Thyroid gland (tissue), 4 donors: Measurements from ENCODE around the gene FTCD. TPM values are rescaled to one million over a fixed set of nuclear protein-coding genes. Genes with fewer than 3 reads are reported as not detected.

ENCODE experiments used
- DNase-seq, 2 donors: peaks; one replicate each; pipeline ENCODE4 v3.0.0-alpha.2; 2019
- H3K27ac ChIP-seq, 3 donors: fragments of 200-600 bp; sonication (generic); 1 replicate in 2 of 3; 2 replicates in 1 of 3; pipeline ENCODE4 v1.5.1; 2016 to 2019; ENCODE audit warnings: mild to moderate bottlenecking in 1 of 3, moderate library complexity in 1 of 3
- H3K27me3 ChIP-seq: fragments of 200-600 bp; sonication (generic); one replicate; pipeline ENCODE4 v1.5.1; 2019
- H3K36me3 ChIP-seq, 2 donors: fragments of 200-600 bp; sonication (generic); one replicate each; pipeline ENCODE4 v1.5.1; 2016 to 2019
- H3K4me1 ChIP-seq, 2 donors: fragments of 200-600 bp; sonication (generic); one replicate each; pipeline ENCODE4 v1.5.1; 2017 to 2019
- H3K4me3 ChIP-seq, 3 donors: fragments of 200-600 bp; sonication (generic); replicated peaks in 1 of 3; 1 replicate in 2 of 3; 2 replicates in 1 of 3; pipeline ENCODE4 v1.5.1; 2016; ENCODE audit warnings: mild to moderate bottlenecking in 1 of 3
- H3K9me3 ChIP-seq: fragments of 200-600 bp; sonication (generic); one replicate; pipeline ENCODE4 v1.5.1; 2017
- CTCF ChIP-seq, 6 experiments: fragments of 200-600 bp in 3 of 6; fragments of 450-650 bp in 3 of 6; sonication (generic) in 3 of 6; IDR thresholded peaks; one replicate each; pipeline ENCODE4 v1.5.1; 2016 to 2019; ENCODE audit warnings: antibody characterized with exemption in 6 of 6, mild to moderate bottlenecking in 2 of 6, inconsistent platforms in 1 of 6, moderate library complexity in 1 of 6
- POLR2A ChIP-seq, 2 donors: fragments of 450-650 bp; IDR thresholded peaks; one replicate each; pipeline ENCODE4 v1.6.1; 2017; ENCODE audit warnings: antibody characterized with exemption in 2 of 2, mild to moderate bottlenecking in 2 of 2, moderate library complexity in 1 of 2
- WGBS, 2 donors: methylation state at CpG; one replicate each; pipeline ENCODE4 v1.1.5; 2017; 5-methylcytosine and 5-hydroxymethylcytosine counted together
- intact Hi-C: fragments of 100-400 bp; cut with DNase I; formaldehyde crosslinking; loops from one replicate; pipeline ENCODE4 v1.15.1; 2023
- total RNA-seq, 4 donors: library from RNA; depleted of rRNA; stranded (reverse); fragments of >200 nt; gene quantifications; one replicate each; pipeline ENCODE4 v1.2.3, GENCODE V29; 2016

Gene FTCD
- total RNA-seq, 4 donors from 2014 or later: 0.78 to 1.2 (median 0.94) TPM; not detected in 1

DNA sequence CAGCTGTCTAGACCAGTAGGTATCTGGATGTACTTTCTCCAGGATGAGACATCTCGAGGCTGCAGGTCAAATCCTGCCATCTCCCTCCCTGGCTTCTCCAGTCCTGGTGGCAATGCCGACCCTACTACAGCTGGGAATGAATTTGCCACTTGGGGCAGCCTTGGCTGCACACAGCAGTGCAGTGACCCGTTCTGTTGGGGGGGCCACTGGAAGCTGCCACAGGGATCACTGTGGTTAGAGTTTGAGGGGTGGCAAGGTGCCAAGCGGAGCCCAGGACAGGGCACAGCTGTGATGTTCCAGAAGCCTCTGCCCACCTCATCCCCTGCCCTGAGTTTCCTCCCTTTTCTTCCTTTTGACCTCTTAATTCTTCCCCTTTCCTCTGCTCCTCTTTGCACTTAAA lies 40.4 kb downstream of the FTCD start:
- Histone ChIP-seq H3K27me3 (no peaks in the 10 kb centered on the region), H3K9me3 (no peaks in the 10 kb centered on the region), H3K36me3 (peaks cover 8 to 12% of the 10 kb centered on the region in 2 donors), H3K4me3 (no peak overlapping the region), H3K27ac (no peak overlapping the region), H3K4me1 (no peaks in the 10 kb centered on the region)
- no peak for TF ChIP-seq CTCF (IDR thresholded peaks at IDR 0.05)
- TF ChIP-seq POLR2A (IDR thresholded peaks at IDR 0.05): no peak
- no peak for DNase-seq
- 92 to 95% methylated on average over 4 of the region's 4 CpGs for WGBS, 2 donors
- intact Hi-C loops: no loop called here

DNA sequence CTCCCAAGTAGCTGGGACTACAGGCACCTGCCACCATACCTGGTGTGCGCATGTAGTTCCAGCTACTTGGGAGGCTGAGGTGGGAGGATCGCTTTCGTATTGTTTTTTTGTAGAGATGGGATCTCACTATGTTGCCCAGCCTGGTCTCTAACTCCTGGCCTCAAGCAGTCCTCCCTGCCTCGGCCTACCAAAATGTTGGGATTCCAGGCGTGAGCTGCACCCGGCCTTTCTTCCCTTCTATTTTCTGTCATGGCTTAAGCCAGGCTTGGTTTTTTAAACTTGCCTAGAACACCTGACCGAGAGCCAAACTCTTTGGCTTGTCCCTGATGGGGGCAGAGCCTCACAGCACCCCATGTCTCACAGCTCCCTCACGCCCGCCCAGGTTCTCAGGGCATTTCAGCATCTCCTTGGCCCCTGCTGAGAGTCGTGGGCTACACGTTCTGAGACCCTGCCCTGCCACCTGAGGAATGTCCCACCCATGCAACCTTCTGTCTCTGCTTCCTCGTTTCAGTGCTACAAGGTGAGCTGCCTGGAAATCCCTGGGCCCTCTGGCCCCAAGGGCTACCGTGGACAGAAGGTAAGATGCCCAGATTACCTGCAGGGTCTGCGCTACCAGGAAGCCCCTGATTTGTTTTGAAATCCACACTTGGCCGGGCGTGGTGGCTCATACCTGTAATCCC lies 41.7 kb downstream of the FTCD start:
- TF ChIP-seq POLR2A (IDR thresholded peaks at IDR 0.05): no peak
- TF ChIP-seq CTCF (IDR thresholded peaks at IDR 0.05): no peak
- Histone ChIP-seq H3K36me3 (peaks cover 8 to 12% of the 10 kb centered on the region in 2 donors), H3K27me3 (no peaks in the 10 kb centered on the region), H3K27ac (no peak overlapping the region), H3K9me3 (no peaks in the 10 kb centered on the region), H3K4me3 (no peak overlapping the region), H3K4me1 (no peaks in the 10 kb centered on the region)
- WGBS, 2 donors: 93 to 98% methylated on average over 16 of the region's 16 CpGs
- peak in 1 of 2 donors; percentile 0 for DNase-seq
- intact Hi-C loops: no loop called here

GRCh38 chr21:46112725-46113215 lies 42.6 kb downstream of the FTCD start:
- Histone ChIP-seq H3K27me3 (no peaks in the 10 kb centered on the region), H3K4me3 (no peak overlapping the region), H3K4me1 (no peaks in the 10 kb centered on the region), H3K27ac (no peak overlapping the region), H3K36me3 (peaks cover 8 to 12% of the 10 kb centered on the region in 2 donors), H3K9me3 (no peaks in the 10 kb centered on the region)
- 91 to 95% methylated on average over 7 to 13 of the region's 20 CpGs for WGBS, 2 donors
- intact Hi-C loops: no loop called here
- TF ChIP-seq CTCF (IDR thresholded peaks at IDR 0.05): no peak
- no peak for TF ChIP-seq POLR2A (IDR thresholded peaks at IDR 0.05)
- DNase-seq: peak; percentile 0

DNA sequence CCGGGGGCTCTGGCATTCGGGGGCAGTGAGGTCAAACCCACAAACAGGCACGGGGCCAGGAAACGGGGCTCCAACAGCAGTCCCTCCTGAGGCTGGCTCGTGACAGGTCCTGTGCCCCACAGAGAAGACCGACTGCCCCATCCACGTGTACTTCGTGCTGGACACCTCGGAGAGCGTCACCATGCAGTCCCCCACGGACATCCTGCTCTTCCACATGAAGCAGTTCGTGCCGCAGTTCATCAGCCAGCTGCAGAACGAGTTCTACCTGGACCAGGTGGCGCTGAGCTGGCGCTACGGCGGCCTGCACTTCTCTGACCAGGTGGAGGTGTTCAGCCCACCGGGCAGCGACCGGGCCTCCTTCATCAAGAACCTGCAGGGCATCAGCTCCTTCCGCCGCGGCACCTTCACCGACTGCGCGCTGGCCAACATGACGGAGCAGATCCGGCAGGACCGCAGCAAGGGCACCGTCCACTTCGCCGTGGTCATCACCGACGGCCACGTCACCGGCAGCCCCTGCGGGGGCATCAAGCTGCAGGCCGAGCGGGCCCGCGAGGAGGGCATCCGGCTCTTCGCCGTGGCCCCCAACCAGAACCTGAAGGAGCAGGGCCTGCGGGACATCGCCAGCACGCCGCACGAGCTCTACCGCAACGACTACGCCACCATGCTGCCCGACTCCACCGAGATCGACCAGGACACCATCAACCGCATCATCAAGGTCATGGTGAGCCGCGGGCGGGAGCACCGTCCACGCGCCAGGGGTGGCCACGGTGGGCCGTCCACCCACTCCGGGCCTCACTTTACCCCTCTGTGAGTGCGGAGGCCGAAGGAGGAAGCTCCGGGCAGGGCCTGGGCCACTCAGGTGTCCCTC lies 43.3 kb downstream of the FTCD start:
- intact Hi-C loops: no loop called here
- Histone ChIP-seq H3K27ac (no peak overlapping the region), H3K27me3 (no peaks in the 10 kb centered on the region), H3K4me3 (no peak overlapping the region), H3K9me3 (no peaks in the 10 kb centered on the region), H3K36me3 (peaks cover 8 to 12% of the 10 kb centered on the region in 2 donors), H3K4me1 (no peaks in the 10 kb centered on the region)
- 93 to 96% methylated on average over 18 to 44 of the region's 69 CpGs for WGBS, 2 donors
- DNase-seq: peak; percentile 1
- TF ChIP-seq CTCF (IDR thresholded peaks at IDR 0.05) (no peak), POLR2A (IDR thresholded peaks at IDR 0.05) (no peak)

DNA sequence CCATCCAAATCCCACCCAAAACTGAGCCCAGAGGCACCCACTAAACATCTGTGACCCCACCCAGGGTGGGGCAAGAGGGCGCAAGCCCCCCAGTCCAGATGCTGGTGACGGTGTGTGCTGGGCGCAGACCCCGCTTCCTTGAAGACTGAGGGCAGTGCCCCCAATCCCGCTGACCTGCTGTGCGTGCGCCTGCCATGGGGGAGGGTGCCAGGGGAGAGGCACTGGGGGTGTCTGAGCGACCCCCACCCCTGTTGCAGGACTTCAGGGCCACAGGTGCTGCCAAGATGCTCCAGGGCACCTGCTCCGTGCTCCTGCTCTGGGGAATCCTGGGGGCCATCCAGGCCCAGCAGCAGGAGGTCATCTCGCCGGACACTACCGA lies 44.2 kb downstream of the FTCD start:
- 88 to 100% methylated on average over 1 to 4 of the region's 12 CpGs for WGBS, 2 donors
- TF ChIP-seq CTCF (IDR thresholded peaks at IDR 0.05): no peak
- TF ChIP-seq POLR2A (IDR thresholded peaks at IDR 0.05): no peak
- H3K36me3 ChIP-seq: peaks cover 8 to 12% of the 10 kb centered on the region in 2 donors
- H3K27ac ChIP-seq: no peak overlapping the region
- intact Hi-C loops: no loop called here
- no peaks in the 10 kb centered on the region for H3K4me1 ChIP-seq
- H3K27me3 ChIP-seq: no peaks in the 10 kb centered on the region
- DNase-seq: peak in 1 of 2 donors; percentile 1
- H3K9me3 ChIP-seq: no peaks in the 10 kb centered on the region
- H3K4me3 ChIP-seq: no peak overlapping the region
